ENCODE measurements around the gene SPAG9. TPM values are rescaled to one million over a fixed set of nuclear protein-coding genes. Genes with fewer than 3 reads are reported as not detected.

The SPAG9 gene
- total and polyA plus RNA-seq, 2 of the 8 experiments (the other 6 are each of a cell fraction or from before 2014, with no cell fraction given) = 9.8 to 63.8 TPM

GRCh38 chr17:51016099-51016498 is 104.6 kb downstream of the SPAG9 start (continued):
- TF ChIP-seq CBX8 (IDR thresholded peaks at IDR 0.05; ENCODE audit: borderline replicate concordance, low read depth, low read length) = no peak

Data from H1 (cell line).